Erythroblast (primary cell): ENCODE measurements around the gene CXCL14.

Source experiments
- GATA1 ChIP-seq: IDR thresholded peaks from 2 replicates; pipeline ENCODE4 v1.6.1; 2011; ENCODE audit warnings: low read depth, mild to moderate bottlenecking, control low read depth, low read length, moderate library complexity
- POLR2A ChIP-seq: IDR thresholded peaks from 2 replicates; pipeline ENCODE4 v1.6.1; 2011; ENCODE audit warnings: mild to moderate bottlenecking, low read length

DNA sequence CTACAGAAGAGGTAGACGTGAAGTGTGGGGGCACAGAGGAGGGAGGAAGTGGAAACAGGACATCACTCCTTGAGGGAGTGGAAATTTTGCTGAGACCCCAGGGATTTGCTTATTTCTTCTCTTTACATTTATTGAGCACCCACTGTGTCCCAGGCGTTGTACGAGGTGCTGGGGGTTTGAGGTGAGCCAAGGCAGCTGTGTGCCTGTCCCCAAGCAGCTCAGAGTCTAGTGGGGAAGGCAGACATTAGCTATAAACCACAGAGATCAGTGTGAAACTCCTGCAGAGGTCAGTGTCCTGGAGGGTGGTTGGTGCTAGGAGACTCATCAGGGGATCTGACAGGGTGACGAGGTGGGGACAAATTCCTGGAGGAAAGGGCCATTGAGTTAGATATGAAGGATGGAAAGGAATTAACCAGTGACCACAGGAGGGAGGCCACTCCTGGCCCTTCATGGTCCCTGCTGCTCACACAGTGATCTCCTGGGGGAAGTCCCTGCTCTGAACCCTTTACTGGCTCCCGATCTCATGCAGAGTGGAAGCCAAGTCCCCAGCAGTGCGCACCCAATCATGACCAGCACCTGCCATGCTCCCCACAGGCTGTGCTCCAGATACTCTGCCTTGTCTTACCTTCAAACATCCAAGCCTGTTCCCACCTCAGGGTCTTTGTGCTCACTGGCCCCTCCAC lies 3.4 kb upstream of the CXCL14 start:
- TF ChIP-seq POLR2A (no peak), GATA1 (no peak)
